ENCODE results near the gene RNF150. TPM values are rescaled to one million over a fixed set of nuclear protein-coding genes. Genes with fewer than 3 reads are reported as not detected.

RNF150 gene
- polyA plus RNA-seq, 3 donors = 0.21 TPM; not detected in 2

GRCh38 chr4:141174457-141174856, 41.2 kb upstream of the RNF150 start:
- Histone ChIP-seq H3K27ac (ENCODE audit: low read depth in 1 of 2, low read length in 2 of 2) (peak overlapping the region in 1 of 2 donors; percentile 22), H3K36me3 (replicated peaks in 1 of 2; ENCODE audit: control insufficient read depth in 1 of 2, insufficient read depth in 2 of 2, low read length in 2 of 2) (no peaks in the 10 kb centered on the region), H2AFZ (ENCODE audit: insufficient read depth, low read depth, low read length, poor library complexity, severe bottlenecking) (peak overlapping the region; percentile 52), H3K9me3 (replicated peaks in 1 of 2; ENCODE audit: control insufficient read depth in 1 of 2, insufficient read depth in 1 of 2, low read length in 2 of 2) (no peaks in the 10 kb centered on the region), H3K4me1 (ENCODE audit: control insufficient read depth in 1 of 2, insufficient read depth in 2 of 2, low read length in 2 of 2) (peaks cover 18 to 27% of the 10 kb centered on the region in 2 donors), H3K27me3 (ENCODE audit: control insufficient read depth in 2 of 2, insufficient read depth in 2 of 2, low read length in 2 of 2) (no peaks in the 10 kb centered on the region), H3K9ac (ENCODE audit: insufficient read depth, low read length, poor library complexity, severe bottlenecking) (no peak overlapping the region), H3K4me3 (replicated peaks in 1 of 3; ENCODE audit: low read depth in 2 of 3, low read length in 3 of 3) (no peak overlapping the region), H3K79me2 (ENCODE audit: insufficient read depth, low read length) (no peaks in the 10 kb centered on the region), H4K20me1 (ENCODE audit: insufficient read depth, low read length) (no peaks in the 10 kb centered on the region), H3K4me2 (replicated peaks; ENCODE audit: extremely low read depth, low read length, poor library complexity, severe bottlenecking) (no peak overlapping the region)
- no peak overlapping the region for H3K4me3 Mint-ChIP-seq
- no peaks in the 10 kb centered on the region for H3K27me3 Mint-ChIP-seq (ENCODE audit: low read depth in 3 of 3)
- DNase-seq = no peak
- H3K9me3 Mint-ChIP-seq = peaks cover 0 to 4% (median 0%) of the 10 kb centered on the region in 7 donors
- H3K36me3 Mint-ChIP-seq = no peaks in the 10 kb centered on the region
- H3K4me1 Mint-ChIP-seq = peaks cover 26% of the 10 kb centered on the region
- intact Hi-C loops (cut with micrococcal nuclease) = no loop called here
- no peak for TF ChIP-seq CTCF (IDR thresholded peaks at IDR 0.05)
- WGBS (ENCODE audit: insufficient coverage) = 13% methylated on average over 1 of the region's 1 CpG
- H3K27ac Mint-ChIP-seq = peak overlapping the region in 2 of 7 donors; percentile 55 to 84

GRCh38 chr4:141170671-141171070, 37.4 kb upstream of the RNF150 start:
- DNase-seq = no peak
- WGBS (ENCODE audit: insufficient coverage) = no CpG with 5 or more reads among the region's 3 CpGs
- Mint-ChIP-seq H3K27ac (no peak overlapping the region), H3K27me3 (ENCODE audit: low read depth in 3 of 3) (no peaks in the 10 kb centered on the region), H3K4me1 (peaks cover 24% of the 10 kb centered on the region), H3K9me3 (peaks cover 9 to 16% (median 14%) of the 10 kb centered on the region in 7 donors), H3K4me3 (no peak overlapping the region), H3K36me3 (no peaks in the 10 kb centered on the region)
- Histone ChIP-seq H3K9me3 (replicated peaks in 1 of 2; ENCODE audit: control insufficient read depth in 1 of 2, insufficient read depth in 1 of 2, low read length in 2 of 2) (peaks cover 5 to 12% of the 10 kb centered on the region in 2 donors), H3K79me2 (ENCODE audit: insufficient read depth, low read length) (no peaks in the 10 kb centered on the region), H3K36me3 (replicated peaks in 1 of 2; ENCODE audit: control insufficient read depth in 1 of 2, insufficient read depth in 2 of 2, low read length in 2 of 2) (no peaks in the 10 kb centered on the region), H3K4me2 (replicated peaks; ENCODE audit: extremely low read depth, low read length, poor library complexity, severe bottlenecking) (no peak overlapping the region), H3K27ac (ENCODE audit: low read depth in 1 of 2, low read length in 2 of 2) (no peak overlapping the region), H2AFZ (ENCODE audit: insufficient read depth, low read depth, low read length, poor library complexity, severe bottlenecking) (no peak overlapping the region), H3K9ac (ENCODE audit: insufficient read depth, low read length, poor library complexity, severe bottlenecking) (no peak overlapping the region), H4K20me1 (ENCODE audit: insufficient read depth, low read length) (no peaks in the 10 kb centered on the region), H3K4me1 (ENCODE audit: control insufficient read depth in 1 of 2, insufficient read depth in 2 of 2, low read length in 2 of 2) (peaks cover 18 to 26% of the 10 kb centered on the region in 2 donors), H3K27me3 (ENCODE audit: control insufficient read depth in 2 of 2, insufficient read depth in 2 of 2, low read length in 2 of 2) (no peaks in the 10 kb centered on the region), H3K4me3 (replicated peaks in 1 of 3; ENCODE audit: low read depth in 2 of 3, low read length in 3 of 3) (no peak overlapping the region)
- TF ChIP-seq CTCF (IDR thresholded peaks at IDR 0.05) = no peak
- intact Hi-C loops (cut with micrococcal nuclease) = no loop called here

All from CD14-positive monocyte (primary cell).